Fibroblast of villous mesenchyme (primary cell): Measurements from ENCODE around the gene CD164L2. TPM values are rescaled to one million over a fixed set of nuclear protein-coding genes. Genes with fewer than 3 reads are reported as not detected.
A peak's percentile ranks its signal among the peaks of the same experiment; 100 is the strongest.

ENCODE experiments used
- DNase-seq: peaks from one replicate; pipeline ENCODE4 v3.0.0-alpha.2; 2010; ENCODE audit warnings: low read depth
- H3K4me3 ChIP-seq: 2 replicates; pipeline ENCODE4 v1.5.1; 2011; ENCODE audit warnings: low read depth, mild to moderate bottlenecking, low read length
- total RNA-seq: library from RNA; depleted of rRNA; stranded (reverse); fragments of >200 nt; gene quantifications from 2 replicates; pipeline ENCODE4 v1.2.3, GENCODE V29; 2012
- TF ChIP-seq, protein P1 (sequence below): IDR thresholded peaks from 2 replicates; pipeline ENCODE4 v1.5.1; 2012; ENCODE audit warnings: low read depth, mild to moderate bottlenecking, low read length; ENCODE audit not compliant: insufficient read depth

The CD164L2 gene
- total RNA-seq, 1 donor, result not detected

DNA sequence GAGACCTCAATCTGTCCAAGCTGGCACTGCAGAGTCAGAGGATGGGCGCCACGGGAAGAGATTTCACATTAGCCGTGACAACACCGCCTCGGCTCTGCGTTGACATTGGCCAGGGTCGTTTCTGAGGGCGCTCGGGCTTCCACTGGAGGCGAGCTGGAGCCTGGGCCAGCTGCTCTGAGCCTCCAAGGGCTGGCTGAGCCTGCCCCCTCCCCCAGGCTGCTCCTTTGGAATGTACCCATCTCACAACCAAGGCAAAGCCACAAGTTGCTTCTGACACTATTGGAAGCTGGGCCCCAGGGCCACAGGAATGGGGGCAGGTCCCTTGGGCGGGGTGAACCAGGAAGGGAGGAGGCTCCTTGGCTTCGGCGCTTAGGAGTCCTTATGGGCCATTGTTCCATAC, 21.9 kb upstream of the CD164L2 start:
- peak; percentile 90 for DNase-seq
- H3K4me3 ChIP-seq, result no peak overlapping the region
- TF ChIP-seq, protein P1, sequence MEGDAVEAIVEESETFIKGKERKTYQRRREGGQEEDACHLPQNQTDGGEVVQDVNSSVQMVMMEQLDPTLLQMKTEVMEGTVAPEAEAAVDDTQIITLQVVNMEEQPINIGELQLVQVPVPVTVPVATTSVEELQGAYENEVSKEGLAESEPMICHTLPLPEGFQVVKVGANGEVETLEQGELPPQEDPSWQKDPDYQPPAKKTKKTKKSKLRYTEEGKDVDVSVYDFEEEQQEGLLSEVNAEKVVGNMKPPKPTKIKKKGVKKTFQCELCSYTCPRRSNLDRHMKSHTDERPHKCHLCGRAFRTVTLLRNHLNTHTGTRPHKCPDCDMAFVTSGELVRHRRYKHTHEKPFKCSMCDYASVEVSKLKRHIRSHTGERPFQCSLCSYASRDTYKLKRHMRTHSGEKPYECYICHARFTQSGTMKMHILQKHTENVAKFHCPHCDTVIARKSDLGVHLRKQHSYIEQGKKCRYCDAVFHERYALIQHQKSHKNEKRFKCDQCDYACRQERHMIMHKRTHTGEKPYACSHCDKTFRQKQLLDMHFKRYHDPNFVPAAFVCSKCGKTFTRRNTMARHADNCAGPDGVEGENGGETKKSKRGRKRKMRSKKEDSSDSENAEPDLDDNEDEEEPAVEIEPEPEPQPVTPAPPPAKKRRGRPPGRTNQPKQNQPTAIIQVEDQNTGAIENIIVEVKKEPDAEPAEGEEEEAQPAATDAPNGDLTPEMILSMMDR, result no peak

DNA sequence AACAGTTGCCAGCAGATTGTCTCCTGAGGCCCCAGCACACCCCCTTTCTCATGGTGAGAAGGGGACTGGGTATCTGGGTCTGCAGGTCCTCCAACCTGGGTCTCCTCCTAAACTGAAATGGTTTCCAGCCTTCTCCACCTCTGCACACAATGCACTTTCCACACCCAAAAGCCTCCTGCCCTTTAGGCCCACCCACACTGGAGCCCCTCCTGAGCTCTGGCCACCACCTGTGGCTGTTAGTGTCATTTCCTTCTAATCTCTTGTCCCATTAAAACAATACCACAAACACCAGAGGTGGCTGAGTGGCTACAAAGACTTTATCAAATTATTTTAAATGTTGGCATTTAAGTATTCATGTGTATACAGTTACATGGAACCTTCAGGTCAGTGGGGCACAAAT, 20.8 kb upstream of the CD164L2 start:
- DNase-seq, result no peak
- TF ChIP-seq, protein P1, result no peak
- no peak overlapping the region for H3K4me3 ChIP-seq

GRCh38 chr1:27403065-27403726, 20.1 kb upstream of the CD164L2 start:
- DNase-seq, result peak; percentile 60
- TF ChIP-seq, protein P1, result peak; percentile 25
- H3K4me3 ChIP-seq, result no peak overlapping the region

DNA sequence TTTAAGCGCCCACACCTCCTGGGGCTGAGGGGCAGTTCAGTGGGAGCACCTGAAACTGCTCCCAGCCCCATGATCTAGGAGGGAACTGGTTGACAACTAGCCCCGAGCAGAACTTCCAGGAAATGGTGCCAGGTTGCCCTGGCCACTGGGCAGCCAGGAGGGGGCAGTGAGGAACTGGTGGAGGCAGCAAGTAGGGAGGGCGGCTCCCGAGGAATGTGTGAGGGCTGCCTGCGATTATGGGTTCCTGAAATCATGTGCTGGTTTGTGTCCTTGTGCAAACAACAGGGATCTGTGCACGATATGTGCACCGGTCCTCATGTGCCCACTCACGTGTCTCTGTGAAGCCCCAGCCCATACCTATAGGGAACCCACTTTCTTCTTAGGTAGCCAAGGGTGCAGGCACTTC, 19.2 kb upstream of the CD164L2 start:
- H3K4me3 ChIP-seq, result no peak overlapping the region
- TF ChIP-seq, protein P1, result peak; percentile 70
- DNase-seq, result peak; percentile 76

DNA sequence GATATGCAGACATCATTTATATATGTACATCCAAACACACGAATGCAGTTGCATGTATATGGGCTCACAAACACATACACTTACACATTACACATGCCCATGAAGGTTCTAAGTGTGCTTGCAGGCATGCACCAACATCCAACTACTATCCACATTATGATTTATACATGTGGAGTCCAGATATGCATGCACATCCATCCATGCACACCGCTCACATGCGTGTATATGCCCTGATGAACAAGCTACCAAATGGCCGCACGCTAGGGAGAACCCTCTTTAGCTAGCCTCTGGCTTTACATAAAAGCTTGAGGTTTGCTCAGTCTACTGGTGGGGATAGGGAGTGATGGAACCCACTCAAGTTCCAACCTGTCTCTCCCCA, 17.8 kb upstream of the CD164L2 start:
- no peak for DNase-seq
- TF ChIP-seq, protein P1, result no peak
- H3K4me3 ChIP-seq, result no peak overlapping the region

DNA sequence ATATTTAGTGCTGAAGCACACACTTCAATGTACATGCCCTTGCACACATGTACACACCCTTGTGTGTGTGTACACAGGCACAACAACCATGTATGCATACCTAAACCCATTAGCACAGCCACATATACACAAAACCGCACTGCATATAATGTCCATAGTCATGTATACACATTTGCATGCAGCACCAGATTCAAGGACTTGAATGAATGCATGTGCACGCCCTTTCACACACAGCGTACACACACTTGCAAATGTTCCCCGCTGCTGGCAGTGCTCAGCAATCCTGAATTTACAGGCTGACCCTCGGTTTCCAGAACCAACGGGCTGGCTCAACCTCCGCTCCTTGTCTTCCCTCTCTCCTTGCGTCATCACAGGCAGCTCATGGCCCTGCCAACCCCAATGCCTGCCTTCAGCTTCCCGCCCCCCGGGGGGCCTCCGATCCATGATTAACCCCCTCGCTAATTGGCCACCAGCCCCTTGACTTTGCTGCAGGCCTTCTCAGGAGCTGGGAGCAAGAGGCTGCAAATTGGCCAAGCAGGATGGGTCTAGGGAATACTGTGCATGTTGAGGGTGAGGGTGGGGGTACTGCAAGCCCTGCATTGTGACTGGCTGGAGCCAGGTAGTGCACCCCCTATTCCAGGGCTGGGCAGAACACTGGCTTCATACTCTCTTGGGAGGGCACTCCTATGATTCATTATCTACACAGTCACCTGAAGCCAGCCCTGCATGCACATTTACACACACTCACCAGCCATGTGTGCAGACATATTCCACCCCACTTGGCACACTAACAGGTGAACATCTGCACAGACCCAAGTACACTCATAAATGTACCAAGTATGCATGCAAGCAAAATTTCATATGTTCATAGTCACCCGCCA, 17.2 kb upstream of the CD164L2 start:
- TF ChIP-seq, protein P1, result no peak
- DNase-seq, result no peak
- no peak overlapping the region for H3K4me3 ChIP-seq
